Peyer's patch (tissue), 4 donors: ENCODE results near the gene HNRNPUL1. TPM values are rescaled to one million over a fixed set of nuclear protein-coding genes. Genes with fewer than 3 reads are reported as not detected.

ENCODE experiments used
- DNase-seq, 3 donors: peaks; one replicate each; pipeline ENCODE4 v3.0.0-alpha.2; 2017 to 2019
- H3K27ac ChIP-seq, 4 donors: fragments of 200-600 bp; sonication (generic); one replicate each; pipeline ENCODE4 v1.5.1; 2016 to 2019
- H3K27me3 ChIP-seq, 2 donors: fragments of 200-600 bp; sonication (generic); one replicate each; pipeline ENCODE4 v1.5.1; 2019
- H3K36me3 ChIP-seq, 3 donors: fragments of 200-600 bp; sonication (generic); one replicate each; pipeline ENCODE4 v1.5.1; 2016 to 2019
- H3K4me1 ChIP-seq, 4 donors: fragments of 200-600 bp; sonication (generic); one replicate each; pipeline ENCODE4 v1.5.1; 2016 to 2019
- H3K4me3 ChIP-seq, 4 donors: fragments of 200-600 bp; sonication (generic); 1 replicate in 3 of 4; 2 replicates in 1 of 4; pipeline ENCODE4 v1.5.1; 2016 to 2019; ENCODE audit warnings: mild to moderate bottlenecking in 1 of 4
- H3K9me3 ChIP-seq, 4 donors: fragments of 200-600 bp; sonication (generic); one replicate each; pipeline ENCODE4 v1.5.1; 2016 to 2019; ENCODE audit warnings: mild to moderate bottlenecking in 1 of 4
- POLR2A ChIP-seq, 2 donors: fragments of 450-650 bp; IDR thresholded peaks; one replicate each; pipeline ENCODE4 v1.5.1; 2017; ENCODE audit warnings: antibody characterized with exemption in 2 of 2, mild to moderate bottlenecking in 2 of 2, moderate library complexity in 2 of 2
- total RNA-seq, 4 donors: library from RNA; depleted of rRNA; stranded (reverse); fragments of >200 nt; gene quantifications; one replicate each; pipeline ENCODE4 v1.1.0, GENCODE V29; 2016
- TF ChIP-seq, protein P1 (sequence below), 6 experiments: fragments of 450-650 bp in 4 of 6; fragments of 200-600 bp in 2 of 6; sonication (generic) in 1 of 6; IDR thresholded peaks; one replicate each; pipeline ENCODE4 v1.5.1; 2017 to 2019; ENCODE audit warnings: antibody characterized with exemption in 6 of 6, mild to moderate bottlenecking in 3 of 6, moderate library complexity in 1 of 6

Gene HNRNPUL1
- total RNA-seq, 4 donors from 2014 or later: 123 to 244 (median 167) TPM

DNA sequence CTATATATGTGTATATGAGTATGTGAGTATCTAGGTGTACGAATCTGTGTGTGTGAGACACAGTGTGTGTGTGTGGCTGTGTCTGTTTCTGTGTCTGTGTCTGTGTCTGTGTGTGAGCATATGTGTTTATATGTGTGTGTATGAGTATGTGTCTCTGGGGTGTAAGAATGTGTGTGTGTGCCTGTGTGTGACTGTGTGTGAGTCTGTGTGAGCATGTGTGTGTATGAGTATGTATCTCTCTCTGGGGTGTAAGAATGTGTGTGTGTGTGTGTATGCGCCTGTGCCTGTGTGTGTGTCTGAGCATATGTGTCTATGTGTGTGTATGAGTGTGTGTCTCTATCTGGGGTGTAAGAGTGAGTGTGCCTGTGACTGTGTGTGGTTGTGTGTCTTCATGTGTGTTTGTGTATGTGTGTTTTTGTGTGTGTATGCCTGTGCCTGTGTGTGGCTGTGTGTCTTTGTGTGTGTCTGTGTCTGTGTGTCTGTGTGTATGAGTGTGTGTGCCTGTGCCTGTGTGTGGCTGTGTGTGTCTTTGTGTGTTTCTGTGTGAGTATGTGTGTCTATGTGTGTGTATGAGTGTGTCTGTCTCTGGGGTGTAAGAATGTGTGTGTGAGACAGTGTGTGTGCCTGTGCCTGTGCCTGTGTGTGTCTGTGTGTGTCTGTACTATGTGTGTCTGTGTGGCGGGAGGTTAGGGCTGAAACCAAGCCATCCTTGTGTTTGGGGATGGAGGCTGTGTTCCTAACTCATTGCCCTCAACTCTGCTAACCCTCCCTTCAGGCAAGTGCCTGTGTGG, 33.9 kb upstream of the HNRNPUL1 start:
- Histone ChIP-seq H3K27me3 (no peaks in the 10 kb centered on the region), H3K4me3 (no peak overlapping the region), H3K27ac (no peak overlapping the region), H3K36me3 (peaks cover 0 to 12% (median 0%) of the 10 kb centered on the region in 3 donors), H3K4me1 (peaks cover 0 to 8% (median 5%) of the 10 kb centered on the region in 4 donors), H3K9me3 (no peaks in the 10 kb centered on the region)
- TF ChIP-seq, protein P1, sequence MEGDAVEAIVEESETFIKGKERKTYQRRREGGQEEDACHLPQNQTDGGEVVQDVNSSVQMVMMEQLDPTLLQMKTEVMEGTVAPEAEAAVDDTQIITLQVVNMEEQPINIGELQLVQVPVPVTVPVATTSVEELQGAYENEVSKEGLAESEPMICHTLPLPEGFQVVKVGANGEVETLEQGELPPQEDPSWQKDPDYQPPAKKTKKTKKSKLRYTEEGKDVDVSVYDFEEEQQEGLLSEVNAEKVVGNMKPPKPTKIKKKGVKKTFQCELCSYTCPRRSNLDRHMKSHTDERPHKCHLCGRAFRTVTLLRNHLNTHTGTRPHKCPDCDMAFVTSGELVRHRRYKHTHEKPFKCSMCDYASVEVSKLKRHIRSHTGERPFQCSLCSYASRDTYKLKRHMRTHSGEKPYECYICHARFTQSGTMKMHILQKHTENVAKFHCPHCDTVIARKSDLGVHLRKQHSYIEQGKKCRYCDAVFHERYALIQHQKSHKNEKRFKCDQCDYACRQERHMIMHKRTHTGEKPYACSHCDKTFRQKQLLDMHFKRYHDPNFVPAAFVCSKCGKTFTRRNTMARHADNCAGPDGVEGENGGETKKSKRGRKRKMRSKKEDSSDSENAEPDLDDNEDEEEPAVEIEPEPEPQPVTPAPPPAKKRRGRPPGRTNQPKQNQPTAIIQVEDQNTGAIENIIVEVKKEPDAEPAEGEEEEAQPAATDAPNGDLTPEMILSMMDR (IDR thresholded peaks at IDR 0.05): no peak
- no peak for TF ChIP-seq POLR2A (IDR thresholded peaks at IDR 0.05)
- no peak for DNase-seq

DNA sequence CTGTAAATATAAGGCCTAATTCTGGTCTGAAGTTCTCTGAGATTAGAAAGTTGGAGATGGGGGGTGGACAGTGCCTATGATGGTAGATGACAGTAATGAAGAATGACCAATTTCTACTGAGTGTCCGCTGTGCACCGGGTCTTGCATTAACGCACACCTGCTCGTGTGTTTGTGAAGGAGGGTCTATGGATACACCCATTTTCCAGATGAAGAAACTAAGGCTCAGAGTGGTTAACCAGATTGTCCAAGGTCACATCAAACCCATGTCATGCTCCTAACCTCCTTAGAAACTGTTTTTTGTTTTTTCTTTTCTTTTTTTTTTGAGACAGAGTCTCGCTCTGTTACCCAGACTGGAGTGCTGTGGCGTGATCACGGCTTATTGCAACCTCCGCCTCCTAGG, 31.5 kb upstream of the HNRNPUL1 start:
- Histone ChIP-seq H3K4me1 (no peaks in the 10 kb centered on the region), H3K27ac (no peak overlapping the region), H3K36me3 (peaks cover 0 to 12% (median 0%) of the 10 kb centered on the region in 3 donors), H3K27me3 (no peaks in the 10 kb centered on the region), H3K9me3 (no peaks in the 10 kb centered on the region), H3K4me3 (no peak overlapping the region)
- no peak for DNase-seq
- TF ChIP-seq, protein P1 (IDR thresholded peaks at IDR 0.05): no peak
- TF ChIP-seq POLR2A (IDR thresholded peaks at IDR 0.05): no peak

DNA sequence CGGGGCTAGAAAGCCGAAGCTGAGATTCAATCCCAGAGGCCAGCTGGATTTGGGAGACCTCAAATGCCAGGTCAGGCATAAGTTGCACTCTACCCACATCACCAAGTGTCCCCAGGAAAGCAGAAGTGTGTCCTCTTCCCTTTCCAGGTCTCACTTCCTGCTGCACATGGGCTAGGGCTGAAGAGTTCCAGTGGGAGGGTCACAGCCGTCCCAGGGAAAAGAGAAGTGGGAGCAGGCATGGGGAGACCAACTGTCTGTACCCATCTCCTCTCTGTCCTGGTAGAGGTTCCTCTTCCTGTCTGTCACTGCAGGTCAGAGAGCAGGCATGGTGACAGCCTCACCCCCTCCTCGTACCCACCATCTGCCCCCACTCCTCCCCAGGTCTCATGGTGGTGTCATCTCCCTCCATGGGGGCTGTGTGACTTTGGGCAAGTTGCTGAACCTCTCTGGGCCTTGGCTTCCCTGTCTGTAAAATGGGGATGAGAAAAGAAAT, 30.4 kb upstream of the HNRNPUL1 start:
- Histone ChIP-seq H3K36me3 (peaks cover 0 to 21% (median 0%) of the 10 kb centered on the region in 3 donors), H3K27me3 (no peaks in the 10 kb centered on the region), H3K27ac (no peak overlapping the region), H3K4me3 (no peak overlapping the region), H3K4me1 (no peaks in the 10 kb centered on the region), H3K9me3 (no peaks in the 10 kb centered on the region)
- DNase-seq: peak in 1 of 3 donors; percentile 51
- TF ChIP-seq, protein P1 (IDR thresholded peaks at IDR 0.05): no peak
- no peak for TF ChIP-seq POLR2A (IDR thresholded peaks at IDR 0.05)

DNA sequence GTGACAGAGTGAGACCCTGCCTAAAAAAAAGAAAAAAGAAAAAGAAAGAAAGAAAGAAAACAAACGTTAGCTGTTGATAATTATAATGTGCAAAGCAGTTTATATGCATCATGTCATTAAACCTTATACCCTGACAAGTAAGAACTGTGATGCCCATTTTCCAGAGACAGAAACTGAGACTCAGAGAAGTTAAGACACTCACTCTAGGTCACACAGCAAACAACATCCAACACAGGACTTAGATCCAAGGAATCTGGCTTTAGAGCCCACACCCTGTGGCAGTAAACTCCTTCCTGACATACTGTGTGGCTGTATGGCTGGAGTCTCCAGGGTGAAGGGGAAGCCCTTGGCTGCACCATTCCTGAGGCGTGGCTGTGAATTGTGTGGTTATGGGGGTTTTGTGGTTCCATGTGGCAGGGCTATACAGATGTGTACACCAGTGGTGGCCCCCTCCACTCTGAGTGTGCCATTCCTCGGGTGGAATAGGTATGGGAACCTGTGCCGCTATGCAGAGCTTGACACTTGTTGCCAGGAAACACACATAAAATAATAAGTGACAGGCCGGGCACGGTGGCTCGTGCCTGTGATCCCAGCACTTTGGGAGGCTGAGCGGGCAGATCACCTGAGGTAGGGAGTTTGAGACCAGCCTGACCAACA, 29.5 kb upstream of the HNRNPUL1 start:
- H3K27ac ChIP-seq: no peak overlapping the region
- H3K27me3 ChIP-seq: no peaks in the 10 kb centered on the region
- TF ChIP-seq, protein P1 (IDR thresholded peaks at IDR 0.05): no peak
- no peak for TF ChIP-seq POLR2A (IDR thresholded peaks at IDR 0.05)
- no peaks in the 10 kb centered on the region for H3K4me1 ChIP-seq
- no peaks in the 10 kb centered on the region for H3K9me3 ChIP-seq
- H3K4me3 ChIP-seq: no peak overlapping the region
- no peak for DNase-seq
- H3K36me3 ChIP-seq: peaks cover 0 to 27% (median 0%) of the 10 kb centered on the region in 3 donors

DNA sequence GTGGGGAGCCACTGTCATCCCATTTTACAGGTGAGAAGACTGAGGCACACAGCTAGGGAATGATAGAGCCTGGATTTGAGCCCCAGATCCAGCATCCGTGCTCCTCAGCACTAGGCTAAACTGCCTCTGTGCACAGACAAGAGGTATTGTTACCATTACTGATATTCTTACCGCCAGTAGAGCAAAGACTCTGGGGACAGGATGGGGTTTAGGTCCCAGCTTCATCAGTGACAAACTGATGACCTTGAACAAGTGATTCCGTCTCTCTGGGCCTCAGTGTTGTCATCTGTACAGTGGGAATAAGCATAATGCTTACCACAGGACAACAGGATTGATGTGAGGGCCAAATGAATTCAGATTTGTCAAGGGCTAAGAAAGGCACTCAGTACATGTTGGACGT, 28.7 kb upstream of the HNRNPUL1 start:
- Histone ChIP-seq H3K36me3 (peaks cover 0 to 27% (median 0%) of the 10 kb centered on the region in 3 donors), H3K9me3 (no peaks in the 10 kb centered on the region), H3K27ac (no peak overlapping the region)

More for the DNA sequence above, 28.7 kb upstream of the HNRNPUL1 start:
- Histone ChIP-seq H3K4me3 (no peak overlapping the region), H3K27me3 (no peaks in the 10 kb centered on the region), H3K4me1 (no peaks in the 10 kb centered on the region)
- no peak for TF ChIP-seq POLR2A (IDR thresholded peaks at IDR 0.05)
- TF ChIP-seq, protein P1 (IDR thresholded peaks at IDR 0.05): no peak
- no peak for DNase-seq
